Superior temporal gyrus (tissue), 1 donor: ENCODE results near the gene METTL26.
A peak's percentile ranks its signal among the peaks of the same experiment; 100 is the strongest.

Experiments
- DNase-seq: peaks from one replicate; pipeline ENCODE4 v3.0.0-alpha.2; 2016; ENCODE audit errors: extremely low spot score

The METTL26 gene

DNA sequence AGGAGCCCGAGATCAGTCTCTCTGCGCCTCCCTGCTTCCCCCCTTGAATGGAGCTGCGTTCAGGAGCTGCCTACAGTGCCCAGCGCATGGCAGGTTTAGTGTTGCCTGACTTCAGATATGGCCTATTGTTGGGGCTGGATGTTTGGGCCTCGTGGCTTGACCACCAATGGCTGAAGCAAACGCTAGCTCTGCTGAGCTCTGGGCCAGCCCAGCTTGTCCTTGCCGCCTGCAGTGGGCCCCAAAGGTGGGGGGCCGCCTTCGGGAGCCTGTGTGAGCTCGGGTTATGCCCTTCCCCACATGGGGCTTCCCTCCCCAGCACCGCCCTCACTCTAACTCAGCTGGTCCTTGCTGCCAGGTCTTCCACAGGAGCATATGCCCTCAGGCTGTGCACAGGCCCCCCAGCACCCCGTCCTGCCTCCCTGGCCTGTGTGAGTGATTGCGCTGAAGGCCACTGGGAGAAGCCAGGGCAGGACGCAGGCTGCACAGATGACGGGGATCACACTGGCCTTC is 2.0 kb upstream of the METTL26 start:
- no peak for DNase-seq

DNA sequence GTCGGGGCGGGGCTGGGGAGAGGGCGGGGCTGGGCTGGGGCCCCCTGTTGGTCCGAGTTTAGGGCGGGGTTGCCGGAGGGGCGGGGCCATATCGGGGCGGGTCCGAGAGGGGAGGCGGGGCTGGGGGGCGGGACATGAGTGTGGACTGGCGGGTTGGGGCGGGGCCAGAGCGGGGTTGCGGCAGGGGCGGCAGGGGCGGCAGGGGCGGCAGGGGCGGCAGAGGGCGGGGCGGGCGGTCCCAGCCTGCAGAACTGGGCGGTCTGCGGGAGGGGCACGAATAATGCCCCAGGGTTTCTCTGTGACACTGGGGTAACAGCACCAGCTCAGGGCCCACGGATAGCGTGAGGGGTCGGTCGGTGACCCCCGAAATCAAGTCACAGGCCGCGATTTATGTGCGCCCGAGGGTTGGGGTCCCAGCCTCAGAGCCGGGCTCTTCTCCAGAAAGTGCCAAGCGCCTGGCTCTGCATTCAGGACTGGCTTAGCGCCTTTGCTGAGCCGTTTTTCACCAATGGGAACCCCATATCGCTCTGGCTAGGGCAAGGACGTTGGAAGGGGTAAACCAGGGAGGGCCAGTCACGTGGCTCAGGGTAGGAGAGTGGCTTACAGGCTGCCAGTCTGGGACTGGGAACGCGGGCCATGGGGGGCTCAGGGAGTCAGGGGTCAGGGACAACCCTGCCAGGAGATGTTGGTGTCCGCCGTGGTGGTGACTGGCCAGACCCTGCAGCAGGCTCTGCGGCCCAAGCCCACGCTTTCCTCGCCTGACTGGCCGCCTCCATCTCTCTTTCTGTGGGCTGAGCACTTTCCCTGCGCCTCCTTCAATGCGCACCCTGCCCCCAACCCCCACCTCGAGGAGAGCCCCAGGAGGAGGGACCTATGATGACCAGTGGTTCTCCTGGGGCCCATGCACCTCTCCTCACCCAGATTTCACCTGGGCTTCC is 1.2 kb upstream of the METTL26 start:
- peak; percentile 49 for DNase-seq

DNA sequence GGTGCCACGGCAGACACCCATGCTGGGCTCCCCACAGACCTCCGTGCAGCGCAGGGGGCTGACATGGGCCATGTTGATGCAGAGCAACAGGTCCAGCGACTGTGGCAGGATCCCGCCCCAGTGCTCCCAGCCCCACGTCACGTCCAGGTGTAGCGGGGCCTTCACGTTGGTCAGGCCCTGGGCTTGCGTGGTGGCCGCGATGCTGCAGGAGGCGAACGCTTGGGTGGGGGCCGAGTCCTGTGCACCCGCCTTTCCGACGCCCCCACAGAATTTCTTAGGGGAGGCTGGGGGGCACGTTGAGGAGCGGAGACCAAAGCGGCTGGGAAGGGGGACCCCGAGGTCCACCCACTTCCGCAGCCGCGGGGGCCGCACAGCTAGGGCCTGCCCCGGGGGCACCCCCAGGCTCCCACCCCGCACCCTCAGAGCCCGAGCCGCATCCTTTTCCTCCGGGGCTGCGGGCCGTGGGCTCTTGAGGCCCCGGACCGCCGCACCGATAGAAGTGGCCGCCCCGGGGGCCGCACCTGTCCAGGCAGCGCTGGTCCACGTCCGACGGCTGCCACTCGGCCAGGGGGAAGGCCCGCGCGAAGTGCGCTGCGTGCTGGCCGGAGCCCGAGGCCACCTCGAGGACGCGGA is 416 bp downstream of the METTL26 start:
- no peak for DNase-seq

GRCh38 chr16:634996-635395 is 1.1 kb downstream of the METTL26 start:
- no peak for DNase-seq

DNA sequence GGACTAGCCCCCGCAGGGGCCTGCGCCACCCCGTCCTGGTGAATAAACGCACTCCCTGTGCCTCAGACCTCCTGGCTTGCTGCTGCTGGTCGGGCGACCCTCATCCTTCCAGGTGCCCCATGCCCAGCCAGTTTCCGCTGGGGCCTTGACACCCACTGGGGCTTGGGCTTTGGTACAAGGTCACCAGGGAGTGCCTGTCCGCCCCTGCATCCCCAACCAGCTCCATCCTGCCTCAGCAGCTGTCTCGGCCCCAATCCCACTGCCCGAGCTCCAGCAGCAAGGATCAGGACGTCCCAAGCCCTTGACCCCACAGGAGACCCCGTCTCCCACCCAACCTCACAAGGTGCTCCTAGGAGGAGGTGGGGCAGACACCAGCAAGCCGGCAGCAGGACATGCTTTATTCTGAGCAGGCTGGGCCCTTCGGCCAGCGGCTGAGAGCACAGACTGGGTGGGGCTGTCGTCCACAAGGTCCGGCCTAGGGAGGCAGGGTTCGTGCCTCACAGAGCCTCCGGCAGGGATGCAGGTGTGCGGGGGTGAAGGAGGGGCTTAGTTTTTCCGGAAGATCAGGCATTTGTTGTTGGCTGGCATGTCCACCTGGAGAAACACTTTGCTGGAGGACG is 1.9 kb downstream of the METTL26 start:
- DNase-seq: no peak

GRCh38 chr16:633336-634050 is 2.6 kb downstream of the METTL26 start:
- no peak for DNase-seq

DNA sequence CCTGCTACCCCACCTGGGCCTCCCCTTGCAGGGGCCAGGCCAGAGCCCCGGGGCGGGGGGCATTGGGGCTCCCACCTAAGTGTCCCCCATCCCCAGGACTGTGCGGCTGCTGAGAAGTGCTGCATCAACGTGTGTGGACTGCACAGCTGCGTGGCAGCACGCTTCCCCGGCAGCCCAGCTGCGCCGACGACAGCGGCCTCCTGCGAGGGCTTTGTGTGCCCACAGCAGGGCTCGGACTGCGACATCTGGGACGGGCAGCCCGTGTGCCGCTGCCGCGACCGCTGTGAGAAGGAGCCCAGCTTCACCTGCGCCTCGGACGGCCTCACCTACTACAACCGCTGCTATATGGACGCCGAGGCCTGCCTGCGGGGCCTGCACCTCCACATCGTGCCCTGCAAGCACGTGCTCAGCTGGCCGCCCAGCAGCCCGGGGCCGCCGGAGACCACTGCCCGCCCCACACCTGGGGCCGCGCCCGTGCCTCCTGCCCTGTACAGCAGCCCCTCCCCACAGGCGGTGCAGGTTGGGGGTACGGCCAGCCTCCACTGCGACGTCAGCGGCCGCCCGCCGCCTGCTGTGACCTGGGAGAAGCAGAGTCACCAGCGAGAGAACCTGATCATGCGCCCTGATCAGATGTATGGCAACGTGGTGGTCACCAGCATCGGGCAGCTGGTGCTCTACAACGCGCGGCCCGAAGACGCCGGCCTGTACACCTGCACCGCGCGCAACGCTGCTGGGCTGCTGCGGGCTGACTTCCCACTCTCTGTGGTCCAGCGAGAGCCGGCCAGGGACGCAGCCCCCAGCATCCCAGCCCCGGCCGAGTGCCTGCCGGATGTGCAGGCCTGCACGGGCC is 3.4 kb downstream of the METTL26 start:
- DNase-seq: no peak

DNA sequence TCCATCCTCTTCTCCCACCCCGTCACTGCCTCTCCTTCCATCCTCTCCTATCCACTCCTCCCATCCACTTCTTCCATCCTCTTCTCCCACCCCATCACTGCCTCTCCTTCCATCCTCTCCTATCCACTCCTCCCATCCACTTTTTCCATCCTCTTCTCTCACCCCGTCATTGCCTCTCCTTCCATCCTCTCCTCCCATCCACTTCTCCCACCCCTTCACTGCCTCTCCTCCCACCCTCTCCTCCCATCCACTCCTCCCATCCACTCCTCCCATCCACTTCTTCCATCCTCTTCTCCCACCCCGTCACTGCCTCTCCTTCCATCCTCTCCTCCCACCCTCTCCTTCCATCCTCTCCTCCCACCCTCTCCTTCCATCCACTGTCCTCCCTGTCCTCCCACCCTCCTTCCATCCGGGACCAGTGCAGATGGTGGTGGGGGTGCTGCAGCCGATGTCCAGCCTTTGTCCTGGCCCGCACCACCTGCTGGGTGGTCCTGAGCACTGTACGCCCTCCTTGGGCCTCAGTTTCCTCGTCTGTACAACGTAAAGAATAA is 4.2 kb downstream of the METTL26 start:
- no peak for DNase-seq

- no peak for DNase-seq
These were observed 5.2 kb downstream of the METTL26 start, which contains the start of gene WFIKKN1 for GRCh38 chr16:630815-631405. Gene WFIKKN1, plus strand, starts transcription at chr16:630985. Its CDS starts 269 bp downstream, at chr16:631254.

GRCh38 chr16:630249-630814 is 5.8 kb downstream of the METTL26 start:
- DNase-seq: no peak

GRCh38 chr16:629833-630248 is 6.3 kb downstream of the METTL26 start:
- no peak for DNase-seq

- DNase-seq: no peak
These were observed 6.8 kb downstream of the METTL26 start for GRCh38 chr16:629185-629832.

DNA sequence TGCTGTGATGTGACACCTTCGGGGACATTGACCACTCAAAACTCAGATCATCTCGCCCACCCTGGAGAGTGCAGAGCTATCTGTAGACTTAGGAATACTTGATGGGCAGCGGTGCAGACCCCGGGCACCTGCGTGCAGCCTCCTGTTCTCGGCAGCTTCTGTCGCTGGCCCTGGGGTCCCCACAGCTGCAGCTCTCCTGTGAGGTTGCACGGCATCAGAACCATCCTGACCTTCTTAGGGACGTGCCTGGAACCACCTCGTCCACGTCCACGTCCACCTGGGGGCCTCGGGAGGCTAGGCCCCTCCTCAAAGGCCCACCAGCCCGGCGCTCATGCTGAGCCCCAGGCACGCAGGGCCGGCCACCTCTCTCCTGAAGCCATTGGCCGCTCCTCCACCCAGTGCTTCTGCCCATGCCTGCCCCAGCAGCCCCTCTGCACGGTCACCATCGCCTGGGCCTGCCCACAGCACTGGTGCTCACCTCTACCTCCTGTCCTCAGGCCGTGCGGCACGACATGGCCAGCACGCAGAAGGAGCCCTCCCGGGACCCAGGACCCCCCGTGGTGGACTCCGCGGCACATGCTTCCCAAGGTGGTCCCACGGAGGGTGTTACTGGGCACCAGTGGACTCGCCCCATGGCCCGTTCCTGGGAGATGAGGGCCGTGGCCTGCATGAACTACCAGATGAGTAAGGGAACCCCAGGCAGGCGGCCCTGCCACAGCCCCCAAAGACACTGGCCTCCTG is 7.6 kb downstream of the METTL26 start:
- no peak for DNase-seq

GRCh38 chr16:627454-628239 is 8.5 kb downstream of the METTL26 start:
- no peak for DNase-seq

DNA sequence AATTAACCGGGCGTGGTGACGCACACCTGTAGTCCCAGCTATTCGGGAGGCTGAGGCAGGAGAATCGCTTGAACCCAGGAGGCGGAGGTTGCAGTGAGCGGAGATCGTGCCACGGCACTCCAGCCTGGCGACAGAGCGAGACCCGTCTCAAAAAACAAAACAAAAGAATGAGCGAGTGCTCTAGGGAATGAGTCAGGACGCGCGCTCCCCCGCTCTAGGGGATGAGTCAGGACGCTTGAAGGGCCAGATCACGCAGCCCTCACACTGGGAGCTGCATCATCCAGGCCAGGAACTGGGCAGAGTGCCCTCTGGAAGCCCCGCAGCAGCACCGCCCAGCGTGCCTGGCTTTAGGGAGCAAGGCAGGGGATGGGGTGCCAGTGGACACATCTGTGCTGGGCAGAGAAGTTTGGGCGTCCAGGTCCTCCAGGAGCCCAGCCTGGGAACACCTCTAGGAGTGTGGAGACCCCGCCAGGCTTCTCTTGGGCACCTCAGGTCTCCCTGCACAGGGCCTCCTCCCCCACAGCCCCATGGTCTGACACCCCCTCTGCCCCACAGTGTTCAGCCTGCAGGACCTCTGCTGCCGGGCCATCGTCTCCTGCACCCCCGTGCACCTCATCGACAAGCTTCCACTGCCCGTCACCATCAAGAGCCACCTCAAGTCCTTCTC is 9.2 kb downstream of the METTL26 start:
- DNase-seq: peak; percentile 35

GRCh38 chr16:625977-626765 is 9.9 kb downstream of the METTL26 start:
- DNase-seq: no peak
